K562 (cell line): ENCODE measurements around the gene CHML. TPM values are rescaled to one million over a fixed set of nuclear protein-coding genes. Genes with fewer than 3 reads are reported as not detected.

Source experiments
- MNT ChIP-seq, 2 experiments: fragments of 450-650 bp; conservative IDR thresholded peaks; 2 replicates each; pipeline ENCODE4 v1.6.1; 2017; ENCODE audit warnings: mild to moderate bottlenecking in 2 of 2, moderate library complexity in 2 of 2
- NCOA1 ChIP-seq: fragments of 450-650 bp; IDR thresholded peaks from 2 replicates; pipeline ENCODE4 v1.6.1; 2016; ENCODE audit warnings: low read depth
- REST ChIP-seq, 2 experiments: fragments of 450-650 bp; formaldehyde crosslinking in 1 of 2; IDR thresholded peaks; 2 replicates each; pipeline versions ENCODE4 v1.4.0 to v1.6.1; 2014 to 2020; ENCODE audit warnings: mild to moderate bottlenecking in 2 of 2, borderline replicate concordance in 1 of 2, low read depth in 1 of 2
- ZBTB9 ChIP-seq: fragments of 450-650 bp; formaldehyde crosslinking; IDR thresholded peaks from 2 replicates; pipeline ENCODE4 v1.4.0; 2020; ENCODE audit warnings: mild to moderate bottlenecking, moderate library complexity
- polyA plus RNA-seq, 8 experiments: library from polyadenylated mRNA; depleted of rRNA in 4 of 8; stranded (reverse) in 5 of 8; unstranded in 3 of 8; fragments of >200 nt; fragmentation: Nextera tagmentation in 2 of 8; fragmentation: Illumina TruSeq in 1 of 8; extraction: Ambion mirVana in 2 of 8; extraction: Trizol in 1 of 8; gene quantifications; 2 replicates each; pipeline versions ENCODE4 v1.2.1 to v1.2.3, GENCODE V29; 2011 to 2014; ENCODE audit warnings: inconsistent platforms in 1 of 8, missing spikeins in 1 of 8
- total RNA-seq, 7 experiments: library from RNA; depleted of rRNA in 6 of 7; stranded (reverse); fragments of >200 nt in 6 of 7; fragmentation: Illumina TruSeq in 2 of 7; extraction: Trizol in 2 of 7; gene quantifications; 2 replicates each; pipeline versions ENCODE4 v1.2.1 to v1.2.3, GENCODE V29; 2011 to 2021; ENCODE audit warnings: low replicate concordance in 1 of 7
- TF ChIP-seq, protein P1 (sequence below): fragments of 200-400 bp; formaldehyde crosslinking; IDR thresholded peaks from 2 replicates; pipeline ENCODE4 v1.6.1; 2017; ENCODE audit warnings: mild to moderate bottlenecking, low read depth, low read length, moderate library complexity
- TF ChIP-seq, protein P2 (sequence below): fragments of 450-650 bp; conservative IDR thresholded peaks from 2 replicates; pipeline ENCODE4 v1.6.1; 2016; ENCODE audit warnings: missing genetic modification characterization, low read depth, mild to moderate bottlenecking, control low read depth, missing compliant biosample characterization
- TF ChIP-seq, protein P3 (sequence below): fragments of 250-450 bp; sonication (Bioruptor Pico); IDR thresholded peaks from 2 replicates; pipeline ENCODE4 v1.4.0; 2020; ENCODE audit warnings: mild to moderate bottlenecking, moderate library complexity

CHML gene
- total and polyA plus RNA-seq, 9 of the 15 experiments (the other 6 are each of a cell fraction or from before 2014, with no cell fraction given) = 13.0 to 88.3 (median 62.8) TPM

DNA sequence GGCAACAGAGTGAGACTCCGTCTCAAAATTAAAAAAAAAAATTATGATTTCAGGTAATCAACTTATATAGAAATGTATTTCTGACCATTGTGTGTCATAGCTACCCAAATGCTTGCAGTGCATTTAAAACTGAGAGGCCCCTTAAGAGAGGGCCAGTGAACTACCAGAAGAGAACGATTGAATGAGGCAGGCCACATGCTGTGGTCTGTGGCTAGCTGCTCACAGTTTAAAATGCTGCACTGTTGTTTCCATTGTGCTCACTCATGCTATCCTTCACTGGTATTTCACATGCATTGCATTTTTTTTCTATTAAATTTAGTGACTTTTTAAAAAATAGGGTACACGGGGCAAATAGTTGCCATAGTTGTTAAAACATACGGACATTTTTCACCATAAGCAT is 26.0 kb downstream of the CHML start (continued):
- TF ChIP-seq MNT (conservative IDR thresholded peaks at IDR 0.05) (no peak), ZBTB9 (no peak), NCOA1 (no peak), REST (IDR thresholded peaks at IDR 0.05; ENCODE audit: borderline replicate concordance) (no peak), REST (CRISPR knock-in tag; IDR thresholded peaks at IDR 0.05; ENCODE audit: low read depth) (no peak)
- TF ChIP-seq, protein P1, sequence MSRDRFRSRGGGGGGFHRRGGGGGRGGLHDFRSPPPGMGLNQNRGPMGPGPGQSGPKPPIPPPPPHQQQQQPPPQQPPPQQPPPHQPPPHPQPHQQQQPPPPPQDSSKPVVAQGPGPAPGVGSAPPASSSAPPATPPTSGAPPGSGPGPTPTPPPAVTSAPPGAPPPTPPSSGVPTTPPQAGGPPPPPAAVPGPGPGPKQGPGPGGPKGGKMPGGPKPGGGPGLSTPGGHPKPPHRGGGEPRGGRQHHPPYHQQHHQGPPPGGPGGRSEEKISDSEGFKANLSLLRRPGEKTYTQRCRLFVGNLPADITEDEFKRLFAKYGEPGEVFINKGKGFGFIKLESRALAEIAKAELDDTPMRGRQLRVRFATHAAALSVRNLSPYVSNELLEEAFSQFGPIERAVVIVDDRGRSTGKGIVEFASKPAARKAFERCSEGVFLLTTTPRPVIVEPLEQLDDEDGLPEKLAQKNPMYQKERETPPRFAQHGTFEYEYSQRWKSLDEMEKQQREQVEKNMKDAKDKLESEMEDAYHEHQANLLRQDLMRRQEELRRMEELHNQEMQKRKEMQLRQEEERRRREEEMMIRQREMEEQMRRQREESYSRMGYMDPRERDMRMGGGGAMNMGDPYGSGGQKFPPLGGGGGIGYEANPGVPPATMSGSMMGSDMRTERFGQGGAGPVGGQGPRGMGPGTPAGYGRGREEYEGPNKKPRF = no peak
- TF ChIP-seq, protein P2, sequence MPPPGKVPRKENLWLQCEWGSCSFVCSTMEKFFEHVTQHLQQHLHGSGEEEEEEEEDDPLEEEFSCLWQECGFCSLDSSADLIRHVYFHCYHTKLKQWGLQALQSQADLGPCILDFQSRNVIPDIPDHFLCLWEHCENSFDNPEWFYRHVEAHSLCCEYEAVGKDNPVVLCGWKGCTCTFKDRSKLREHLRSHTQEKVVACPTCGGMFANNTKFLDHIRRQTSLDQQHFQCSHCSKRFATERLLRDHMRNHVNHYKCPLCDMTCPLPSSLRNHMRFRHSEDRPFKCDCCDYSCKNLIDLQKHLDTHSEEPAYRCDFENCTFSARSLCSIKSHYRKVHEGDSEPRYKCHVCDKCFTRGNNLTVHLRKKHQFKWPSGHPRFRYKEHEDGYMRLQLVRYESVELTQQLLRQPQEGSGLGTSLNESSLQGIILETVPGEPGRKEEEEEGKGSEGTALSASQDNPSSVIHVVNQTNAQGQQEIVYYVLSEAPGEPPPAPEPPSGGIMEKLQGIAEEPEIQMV (tag) = no peak
- TF ChIP-seq, protein P3, sequence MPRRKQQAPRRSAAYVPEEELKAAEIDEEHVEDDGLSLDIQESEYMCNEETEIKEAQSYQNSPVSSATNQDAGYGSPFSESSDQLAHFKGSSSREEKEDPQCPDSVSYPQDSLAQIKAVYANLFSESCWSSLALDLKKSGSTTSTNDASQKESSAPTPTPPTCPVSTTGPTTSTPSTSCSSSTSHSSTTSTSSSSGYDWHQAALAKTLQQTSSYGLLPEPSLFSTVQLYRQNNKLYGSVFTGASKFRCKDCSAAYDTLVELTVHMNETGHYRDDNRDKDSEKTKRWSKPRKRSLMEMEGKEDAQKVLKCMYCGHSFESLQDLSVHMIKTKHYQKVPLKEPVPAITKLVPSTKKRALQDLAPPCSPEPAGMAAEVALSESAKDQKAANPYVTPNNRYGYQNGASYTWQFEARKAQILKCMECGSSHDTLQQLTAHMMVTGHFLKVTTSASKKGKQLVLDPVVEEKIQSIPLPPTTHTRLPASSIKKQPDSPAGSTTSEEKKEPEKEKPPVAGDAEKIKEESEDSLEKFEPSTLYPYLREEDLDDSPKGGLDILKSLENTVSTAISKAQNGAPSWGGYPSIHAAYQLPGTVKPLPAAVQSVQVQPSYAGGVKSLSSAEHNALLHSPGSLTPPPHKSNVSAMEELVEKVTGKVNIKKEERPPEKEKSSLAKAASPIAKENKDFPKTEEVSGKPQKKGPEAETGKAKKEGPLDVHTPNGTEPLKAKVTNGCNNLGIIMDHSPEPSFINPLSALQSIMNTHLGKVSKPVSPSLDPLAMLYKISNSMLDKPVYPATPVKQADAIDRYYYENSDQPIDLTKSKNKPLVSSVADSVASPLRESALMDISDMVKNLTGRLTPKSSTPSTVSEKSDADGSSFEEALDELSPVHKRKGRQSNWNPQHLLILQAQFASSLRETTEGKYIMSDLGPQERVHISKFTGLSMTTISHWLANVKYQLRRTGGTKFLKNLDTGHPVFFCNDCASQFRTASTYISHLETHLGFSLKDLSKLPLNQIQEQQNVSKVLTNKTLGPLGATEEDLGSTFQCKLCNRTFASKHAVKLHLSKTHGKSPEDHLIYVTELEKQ = no peak
- TF ChIP-seq, all 486 proteins: peak for 0
